ENCODE results near the gene RPL36A. TPM values are rescaled to one million over a fixed set of nuclear protein-coding genes. Genes with fewer than 3 reads are reported as not detected.

Gene RPL36A
- total and polyA plus RNA-seq, 10 donors, result 151 to 7,329 (median 2,765) TPM

DNA sequence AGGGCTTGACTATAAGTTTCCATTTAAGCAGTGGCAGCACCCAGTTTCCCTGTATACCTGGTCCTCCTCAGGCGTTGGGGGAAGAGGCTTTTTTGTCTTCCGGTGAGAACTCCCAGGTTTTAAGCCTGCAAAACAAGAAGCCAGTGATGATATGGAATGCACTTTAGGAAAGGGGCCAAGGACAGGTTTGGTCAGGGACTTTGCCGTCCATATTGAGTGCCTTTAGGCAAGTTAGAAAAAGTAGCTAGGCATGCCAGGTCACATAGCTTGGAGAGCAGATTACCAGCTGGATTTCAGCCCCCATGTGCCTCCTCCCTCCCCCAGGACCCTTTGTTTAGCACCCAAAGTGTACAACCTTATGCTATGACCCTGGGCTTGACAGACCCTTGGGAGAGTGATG is 28.7 kb upstream of the RPL36A start:
- TF ChIP-seq POLR2A (IDR thresholded peaks at IDR 0.05) (no peak), POLR2AphosphoS5 (IDR thresholded peaks at IDR 0.05) (no peak)
- TF ChIP-seq, protein P1, sequence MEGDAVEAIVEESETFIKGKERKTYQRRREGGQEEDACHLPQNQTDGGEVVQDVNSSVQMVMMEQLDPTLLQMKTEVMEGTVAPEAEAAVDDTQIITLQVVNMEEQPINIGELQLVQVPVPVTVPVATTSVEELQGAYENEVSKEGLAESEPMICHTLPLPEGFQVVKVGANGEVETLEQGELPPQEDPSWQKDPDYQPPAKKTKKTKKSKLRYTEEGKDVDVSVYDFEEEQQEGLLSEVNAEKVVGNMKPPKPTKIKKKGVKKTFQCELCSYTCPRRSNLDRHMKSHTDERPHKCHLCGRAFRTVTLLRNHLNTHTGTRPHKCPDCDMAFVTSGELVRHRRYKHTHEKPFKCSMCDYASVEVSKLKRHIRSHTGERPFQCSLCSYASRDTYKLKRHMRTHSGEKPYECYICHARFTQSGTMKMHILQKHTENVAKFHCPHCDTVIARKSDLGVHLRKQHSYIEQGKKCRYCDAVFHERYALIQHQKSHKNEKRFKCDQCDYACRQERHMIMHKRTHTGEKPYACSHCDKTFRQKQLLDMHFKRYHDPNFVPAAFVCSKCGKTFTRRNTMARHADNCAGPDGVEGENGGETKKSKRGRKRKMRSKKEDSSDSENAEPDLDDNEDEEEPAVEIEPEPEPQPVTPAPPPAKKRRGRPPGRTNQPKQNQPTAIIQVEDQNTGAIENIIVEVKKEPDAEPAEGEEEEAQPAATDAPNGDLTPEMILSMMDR (IDR thresholded peaks at IDR 0.05 in 8 of 11, conservative IDR thresholded peaks at IDR 0.05 in 3 of 11), result no peak
- 72 to 98% (median 81%) methylated on average over 3 of the region's 3 CpGs; no CpG with 5 or more reads in 1 of the 5 donors for whole genome bisulfite sequencing, 5 donors
- Histone ChIP-seq H3K4me3 (no peak overlapping the region), H3K9me3 (no peaks in the 10 kb centered on the region), H3K36me3 (peaks cover 0 to 83% (median 0%) of the 10 kb centered on the region in 6 donors), H3K27ac (no peak overlapping the region), H3K27me3 (replicated peaks in 1 of 7) (no peaks in the 10 kb centered on the region), H3K4me1 (peaks cover 0 to 4% (median 0%) of the 10 kb centered on the region in 6 donors)
- intact Hi-C loops (cut with DNase I; ENCODE audit: low total_unique reads), result no loop called here
- no peak for DNase-seq

DNA sequence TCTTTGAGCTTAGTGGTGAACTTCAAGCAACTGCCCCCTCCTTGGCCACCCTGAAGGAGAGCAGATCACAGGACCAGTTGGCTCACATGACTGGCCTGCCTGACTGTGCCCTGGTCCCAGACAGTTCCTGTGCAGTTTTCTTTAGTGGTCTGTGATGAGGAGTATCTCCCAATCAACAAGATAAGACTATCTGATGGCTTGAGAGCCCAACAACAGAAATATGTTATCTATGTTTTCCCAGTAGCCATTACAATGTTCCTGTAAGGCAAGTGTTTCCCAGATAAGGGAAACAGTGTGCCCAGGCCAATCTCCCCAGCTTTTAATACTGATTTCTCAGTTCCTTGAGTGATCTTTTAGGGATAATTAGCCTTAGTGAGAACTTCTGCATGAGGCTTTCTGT is 28.1 kb upstream of the RPL36A start:
- DNase-seq, result no peak
- H3K9me3 ChIP-seq, result no peaks in the 10 kb centered on the region
- TF ChIP-seq POLR2A (IDR thresholded peaks at IDR 0.05) (no peak), POLR2AphosphoS5 (IDR thresholded peaks at IDR 0.05) (no peak)
- TF ChIP-seq, protein P1 (IDR thresholded peaks at IDR 0.05 in 8 of 11, conservative IDR thresholded peaks at IDR 0.05 in 3 of 11), result no peak
- no peaks in the 10 kb centered on the region for H3K27me3 ChIP-seq (replicated peaks in 1 of 7)
- H3K27ac ChIP-seq, result no peak overlapping the region
- H3K36me3 ChIP-seq, result peaks cover 0 to 83% (median 0%) of the 10 kb centered on the region in 6 donors
- peaks cover 0 to 4% (median 0%) of the 10 kb centered on the region in 6 donors for H3K4me1 ChIP-seq
- intact Hi-C loops (cut with DNase I; ENCODE audit: low total_unique reads), result no loop called here
- H3K4me3 ChIP-seq, result no peak overlapping the region

DNA sequence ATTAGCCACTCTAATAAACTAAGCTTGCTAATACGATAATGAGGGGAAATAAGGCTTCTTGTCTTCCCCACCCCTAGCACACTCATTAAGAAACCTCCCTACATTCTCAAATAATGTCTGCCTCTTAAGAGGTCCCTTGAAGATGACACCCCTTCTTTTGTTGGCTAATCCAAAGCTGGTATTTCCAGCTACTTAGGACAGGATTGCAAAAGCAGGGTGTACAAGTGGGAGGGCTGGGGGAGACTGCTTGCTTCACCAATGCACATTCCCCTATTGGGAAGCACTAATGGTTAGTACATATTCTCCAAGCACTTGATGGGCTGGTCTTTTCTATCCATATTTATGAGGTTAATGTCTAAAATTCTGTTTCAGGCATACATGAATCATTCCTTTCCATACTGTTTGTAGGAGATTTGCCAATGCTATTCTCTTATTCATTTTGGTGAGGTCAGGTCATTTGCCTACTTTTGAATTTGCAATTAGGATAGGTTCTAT is 25.5 kb upstream of the RPL36A start:
- Histone ChIP-seq H3K36me3 (peaks cover 0 to 79% (median 0%) of the 10 kb centered on the region in 6 donors), H3K4me3 (no peak overlapping the region), H3K4me1 (peaks cover 0 to 14% (median 0%) of the 10 kb centered on the region in 6 donors), H3K27me3 (replicated peaks in 1 of 7) (peaks cover 0 to 6% (median 0%) of the 10 kb centered on the region in 7 donors), H3K9me3 (no peaks in the 10 kb centered on the region), H3K27ac (no peak overlapping the region)
- TF ChIP-seq, protein P1 (IDR thresholded peaks at IDR 0.05 in 8 of 11, conservative IDR thresholded peaks at IDR 0.05 in 3 of 11), result no peak
- no peak for TF ChIP-seq POLR2AphosphoS5 (IDR thresholded peaks at IDR 0.05)
- TF ChIP-seq POLR2A (IDR thresholded peaks at IDR 0.05), result no peak
- 85 to 100% (median 90%) methylated on average over 1 of the region's 1 CpG for WGBS, 5 donors
- intact Hi-C loops (cut with DNase I; ENCODE audit: low total_unique reads), result no loop called here
- no peak for DNase-seq

DNA sequence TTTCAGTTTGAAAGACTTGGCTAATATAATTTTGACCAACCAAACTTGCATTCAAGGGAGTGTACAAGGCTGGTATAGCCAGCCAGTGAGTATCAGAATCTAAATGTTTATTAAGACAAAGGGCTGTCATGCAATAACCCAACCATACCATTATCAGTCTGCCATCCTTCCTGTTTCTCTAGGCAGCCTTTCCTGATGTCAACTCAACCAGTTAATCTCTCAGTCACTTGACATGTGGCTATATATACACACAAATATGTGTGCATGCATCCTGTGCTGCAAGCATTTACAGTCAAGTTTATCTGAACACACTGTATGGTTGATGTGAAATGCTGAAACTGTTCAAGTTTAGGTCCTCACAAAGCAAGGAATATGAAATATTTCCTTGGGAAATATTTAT is 22.0 kb upstream of the RPL36A start:
- Histone ChIP-seq H3K27ac (peak overlapping the region in 4 of 8 donors; percentile 20 to 37 (median 30)), H3K9me3 (no peaks in the 10 kb centered on the region), H3K27me3 (replicated peaks in 1 of 7) (peaks cover 0 to 6% (median 0%) of the 10 kb centered on the region in 7 donors), H3K4me1 (peaks cover 0 to 27% (median 0%) of the 10 kb centered on the region in 6 donors), H3K36me3 (peaks cover 0 to 68% (median 0%) of the 10 kb centered on the region in 6 donors), H3K4me3 (no peak overlapping the region)
- intact Hi-C loops (cut with DNase I; ENCODE audit: low total_unique reads), result no loop called here
- DNase-seq, result no peak
- TF ChIP-seq POLR2AphosphoS5 (IDR thresholded peaks at IDR 0.05) (peak in 1 of 3 donors; percentile 13), POLR2A (IDR thresholded peaks at IDR 0.05) (no peak)
- TF ChIP-seq, protein P1 (IDR thresholded peaks at IDR 0.05 in 8 of 11, conservative IDR thresholded peaks at IDR 0.05 in 3 of 11), result no peak
